H1 (cell line): ENCODE results near the gene NAXD. TPM values are rescaled to one million over a fixed set of nuclear protein-coding genes. Genes with fewer than 3 reads are reported as not detected.

Source experiments
- CTCF ChIA-PET: fragments of 300-600 bp; sonication (Branson Sonifier 250); formaldehyde crosslinking; loops from one replicate; lab custom pipeline; 2021; ENCODE audit not compliant: partially characterized antibody; lab: Charles Lee
- POLR2A ChIA-PET: fragments of 300-600 bp; sonication (Branson Sonifier 250); formaldehyde crosslinking; loops from one replicate; lab custom pipeline; 2021; ENCODE audit warnings: inconsistent platforms; ENCODE audit not compliant: partially characterized antibody; lab: Charles Lee
- DNase-seq, 2 experiments: peaks; one replicate each; pipeline versions ENCODE4 v3.0.0 to v3.0.0-alpha.2; 2010 to 2022; ENCODE audit warnings: low spot score in 2 of 2, low read depth in 1 of 2, mixed read lengths in 1 of 2
- FAIRE-seq: peaks from 2 replicates; lab custom pipeline; 2011; peaks lifted over from hg19 to GRCh38; lab: Jason Lieb, UNC
- H2AFZ ChIP-seq: 2 replicates; pipeline ENCODE4 v1.8.1; 2012; ENCODE audit warnings: low read length, inconsistent platforms
- H2AK5ac ChIP-seq: 2 replicates; pipeline ENCODE4 v1.6.1; 2013; ENCODE audit warnings: low read depth, low read length
- H2BK120ac ChIP-seq: replicated peaks from 2 replicates; pipeline ENCODE3; 2013; ENCODE audit warnings: low read depth, low read length, inconsistent platforms
- H2BK12ac ChIP-seq: 2 replicates; pipeline ENCODE4 v1.6.1; 2013; ENCODE audit warnings: low read depth, low read length
- H2BK15ac ChIP-seq: 2 replicates; pipeline ENCODE4 v1.6.1; 2013; ENCODE audit warnings: low read length
- H2BK20ac ChIP-seq: 2 replicates; pipeline ENCODE4 v1.6.1; 2013; ENCODE audit warnings: low read length
- H2BK5ac ChIP-seq: 2 replicates; pipeline ENCODE4 v1.6.1; 2013; ENCODE audit warnings: low read depth, low read length
- H3K14ac ChIP-seq: 2 replicates; pipeline ENCODE4 v1.6.1; 2013; ENCODE audit warnings: inconsistent platforms; ENCODE audit not compliant: insufficient read length
- H3K18ac ChIP-seq: 2 replicates; pipeline ENCODE4 v1.6.1; 2013; ENCODE audit warnings: low read length; ENCODE audit errors: extremely low read depth
- H3K23ac ChIP-seq: 2 replicates; pipeline ENCODE4 v1.6.1; 2013; ENCODE audit warnings: inconsistent platforms; ENCODE audit not compliant: insufficient read length
- H3K23me2 ChIP-seq: 2 replicates; pipeline ENCODE4 v1.6.1; 2013; ENCODE audit warnings: low read depth, low read length
- H3K27ac ChIP-seq: 2 replicates; pipeline ENCODE4 v1.6.1; 2011; ENCODE audit warnings: low read depth, low read length, inconsistent platforms
- H3K27me3 ChIP-seq, 4 experiments: replicated peaks in 1 of 4; 1 replicate in 1 of 4; 2 replicates in 3 of 4; pipeline versions ENCODE4 v1.6.1 to v1.8.1; 2011 to 2013; ENCODE audit warnings: low read length in 3 of 4, mild to moderate bottlenecking in 3 of 4, inconsistent platforms in 2 of 4, mixed read lengths in 2 of 4, moderate library complexity in 1 of 4; ENCODE audit not compliant: control insufficient read depth in 3 of 4, insufficient read depth in 3 of 4; ENCODE audit errors: extremely low read depth in 1 of 4
- H3K36me3 ChIP-seq, 4 experiments: 2 replicates each; pipeline versions ENCODE4 v1.6.1 to v1.8.1; 2011 to 2013; ENCODE audit warnings: mild to moderate bottlenecking in 4 of 4, low read length in 3 of 4, moderate library complexity in 2 of 4, control low read depth in 1 of 4, inconsistent platforms in 1 of 4; ENCODE audit not compliant: insufficient read depth in 4 of 4, control insufficient read depth in 2 of 4
- H3K4ac ChIP-seq: replicated peaks from 2 replicates; pipeline ENCODE3; 2013; ENCODE audit warnings: low read length, low read depth, mixed read lengths, inconsistent platforms; ENCODE audit not compliant: insufficient read length
- H3K4me1 ChIP-seq, 4 experiments: replicated peaks in 1 of 4; 1 replicate in 1 of 4; 2 replicates in 3 of 4; pipeline versions ENCODE4 v1.6.1 to v1.8.1; 2011 to 2013; ENCODE audit warnings: low read length in 3 of 4, inconsistent platforms in 2 of 4, mixed read lengths in 1 of 4; ENCODE audit not compliant: insufficient read depth in 4 of 4, control insufficient read depth in 3 of 4
- H3K4me2 ChIP-seq, 2 experiments: 2 replicates each; pipeline versions ENCODE4 v1.6.1 to v1.8.1; 2011 to 2013; ENCODE audit warnings: low read depth in 2 of 2, low read length in 2 of 2, control low read depth in 1 of 2, inconsistent platforms in 1 of 2, mild to moderate bottlenecking in 1 of 2; ENCODE audit not compliant: insufficient read depth in 1 of 2
- H3K4me3 ChIP-seq, 4 experiments: fragments of 200-600, 300-600 bp in 1 of 4; sonication (generic), shearing (Covaris generic), sonication (Bioruptor Twin) in 1 of 4; 2 replicates each; pipeline versions ENCODE4 v1.5.1 to v1.8.1; 2011 to 2016; ENCODE audit warnings: low read length in 4 of 4, low read depth in 3 of 4, control low read depth in 2 of 4, inconsistent platforms in 2 of 4, mild to moderate bottlenecking in 2 of 4, mixed read lengths in 1 of 4, moderate library complexity in 1 of 4; ENCODE audit not compliant: insufficient read depth in 2 of 4; ENCODE audit errors: extremely low read depth in 1 of 4
- H3K56ac ChIP-seq: replicated peaks from 2 replicates; pipeline ENCODE3; 2013; ENCODE audit warnings: low read depth, mild to moderate bottlenecking, mixed read lengths, low read length, inconsistent platforms; ENCODE audit not compliant: insufficient read length
- H3K79me1 ChIP-seq: 2 replicates; pipeline ENCODE4 v1.6.1; 2013; ENCODE audit warnings: low read depth, low read length, control low read depth
- H3K79me2 ChIP-seq, 2 experiments: 2 replicates each; pipeline versions ENCODE4 v1.6.1 to v1.8.1; 2012 to 2013; ENCODE audit warnings: low read length in 2 of 2, mild to moderate bottlenecking in 2 of 2, inconsistent platforms in 1 of 2; ENCODE audit not compliant: insufficient read depth in 2 of 2, control insufficient read depth in 1 of 2
- H3K9ac ChIP-seq, 4 experiments: replicated peaks in 1 of 4; 1 replicate in 1 of 4; 2 replicates in 3 of 4; pipeline versions ENCODE4 v1.6.1 to v1.8.1; 2011 to 2013; ENCODE audit warnings: low read depth in 3 of 4, low read length in 3 of 4, control low read depth in 2 of 4, mild to moderate bottlenecking in 2 of 4, moderate library complexity in 2 of 4, inconsistent platforms in 1 of 4; ENCODE audit errors: extremely low read depth in 1 of 4
- H3K9me3 ChIP-seq, 2 experiments: 2 replicates each; pipeline versions ENCODE4 v1.6.1 to v1.8.1; 2012 to 2013; ENCODE audit warnings: mild to moderate bottlenecking in 2 of 2, moderate library complexity in 2 of 2, control low read depth in 1 of 2, inconsistent platforms in 1 of 2, low read depth in 1 of 2, low read length in 1 of 2, mixed read lengths in 1 of 2; ENCODE audit not compliant: insufficient read depth in 2 of 2
- H4K20me1 ChIP-seq, 2 experiments: replicated peaks in 1 of 2; 2 replicates each; pipeline versions ENCODE3 to v1.8.1; 2011 to 2013; ENCODE audit warnings: inconsistent platforms in 2 of 2, low read length in 2 of 2, mild to moderate bottlenecking in 1 of 2; ENCODE audit not compliant: insufficient read depth in 2 of 2, control insufficient read depth in 1 of 2
- H4K5ac ChIP-seq: 2 replicates; pipeline ENCODE4 v1.6.1; 2013; ENCODE audit warnings: low read length, low read depth, mixed read lengths, inconsistent platforms; ENCODE audit not compliant: insufficient read length
- H4K8ac ChIP-seq: 2 replicates; pipeline ENCODE4 v1.8.0; 2013; ENCODE audit warnings: mild to moderate bottlenecking, moderate library complexity, low read length, inconsistent platforms; ENCODE audit not compliant: insufficient read depth; ENCODE audit errors: extremely low read depth
- H4K91ac ChIP-seq: replicated peaks from 2 replicates; pipeline ENCODE3; 2013; ENCODE audit warnings: low read length, mixed read lengths, inconsistent platforms; ENCODE audit not compliant: insufficient read length
- BACH1 ChIP-seq: IDR thresholded peaks from 2 replicates; pipeline ENCODE4 v1.6.1; 2012; ENCODE audit warnings: low read length, improper control_type of control experiment
- CHD1 ChIP-seq: IDR thresholded peaks from 2 replicates; pipeline ENCODE4 v1.6.1; 2012; ENCODE audit warnings: low read depth, low read length, improper control_type of control experiment
- CREB1 ChIP-seq: IDR thresholded peaks from 2 replicates; pipeline ENCODE4 v1.6.1; 2012; ENCODE audit warnings: inconsistent platforms
- GABPA ChIP-seq: IDR thresholded peaks from 2 replicates; pipeline ENCODE4 v1.6.1; 2011; ENCODE audit warnings: mild to moderate bottlenecking, low read length, moderate library complexity, borderline replicate concordance; ENCODE audit not compliant: insufficient read depth
- KDM4A ChIP-seq: IDR thresholded peaks from one replicate; pipeline ENCODE4 v1.7.1; 2012; ENCODE audit warnings: low read depth, mild to moderate bottlenecking, moderate library complexity, low read length, inconsistent platforms; ENCODE audit not compliant: severe bottlenecking
- SIN3A ChIP-seq, 2 experiments: IDR thresholded peaks in 1 of 2; conservative IDR thresholded peaks in 1 of 2; 2 replicates each; pipeline ENCODE4 v1.6.1; 2011 to 2012; ENCODE audit warnings: low read length in 2 of 2, improper control_type of control experiment in 1 of 2, low read depth in 1 of 2, mild to moderate bottlenecking in 1 of 2
- SIX5 ChIP-seq: IDR thresholded peaks from 2 replicates; pipeline ENCODE4 v1.6.1; 2011; ENCODE audit warnings: mild to moderate bottlenecking, low read depth, low read length
- TAF7 ChIP-seq: optimal IDR thresholded peaks from 2 replicates; pipeline ENCODE3; 2011; ENCODE audit warnings: low read depth, mild to moderate bottlenecking, inconsistent platforms, low read length, moderate library complexity, borderline replicate concordance
- TCF12 ChIP-seq: IDR thresholded peaks from 2 replicates; pipeline ENCODE4 v1.6.1; 2011; ENCODE audit warnings: low read depth, mild to moderate bottlenecking, low read length
- YY1 ChIP-seq: IDR thresholded peaks from 2 replicates; pipeline ENCODE4 v1.6.1; 2011; ENCODE audit warnings: low read depth, mild to moderate bottlenecking, low read length
- WGBS, 2 experiments: shearing (Covaris generic) in 1 of 2; methylation state at CpG; one replicate each; pipeline versions ENCODE4 v1.1.6 to v1.1.7; 2013 to 2015; ENCODE audit warnings: low lambda C conversion rate in 2 of 2, mixed read lengths in 2 of 2, inconsistent platforms in 1 of 2, low coverage in 1 of 2, missing lambda C conversion rate in 1 of 2; ENCODE audit not compliant: insufficient replicate concordance in 2 of 2, insufficient coverage in 1 of 2, insufficient read length in 1 of 2; ENCODE audit errors: extremely low coverage in 1 of 2, missing lambda C conversion rate in 1 of 2; 5-methylcytosine and 5-hydroxymethylcytosine counted together
- polyA plus RNA-seq, 7 experiments: library from polyadenylated mRNA; depleted of rRNA in 3 of 7; stranded (reverse) in 5 of 7; unstranded in 2 of 7; fragments of >200 nt in 5 of 7; fragments of 200-250 nt in 2 of 7; gene quantifications; 1 replicate in 5 of 7; 2 replicates in 1 of 7; 4 replicates in 1 of 7; pipeline versions ENCODE4 v1.2.1 to v1.2.3, GENCODE V29; 2011 to 2013; ENCODE audit warnings: missing spikeins in 2 of 7, mixed read lengths in 2 of 7
- total RNA-seq: library from RNA; stranded (reverse); fragmentation: NEBNext Ultra II Directional; extraction: Animal tissue kit (Norgen Biotek cat#: 25700); gene quantifications from 2 replicates; pipeline ENCODE4 v1.2.1, GENCODE V29; 2021
- TF ChIP-seq, protein P1 (sequence below): IDR thresholded peaks from 2 replicates; pipeline ENCODE4 v1.6.1; 2012; ENCODE audit warnings: inconsistent platforms

NAXD gene
- total and polyA plus RNA-seq, 2 of the 8 experiments (the other 6 are each of a cell fraction or from before 2014, with no cell fraction given), result 25.4 to 35.5 TPM

DNA sequence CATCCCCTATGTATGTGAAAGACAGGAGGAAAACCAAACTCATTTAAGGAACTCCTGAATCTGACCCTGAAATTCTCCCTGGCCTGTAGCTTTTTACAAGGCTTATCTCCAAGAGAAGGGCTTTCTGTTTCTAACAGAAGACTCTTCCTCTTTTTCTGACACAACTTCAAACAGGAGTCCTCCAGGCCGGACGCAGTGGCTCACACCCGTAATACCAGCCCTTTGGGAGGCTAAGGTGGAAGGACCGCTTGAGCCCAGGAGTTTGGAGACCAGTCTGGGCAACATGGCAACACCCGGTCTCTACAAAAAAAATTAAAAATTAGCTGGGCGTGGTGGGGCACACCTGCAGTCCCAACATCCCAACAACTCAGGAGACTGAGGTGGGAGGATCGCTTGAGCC, 48.7 kb downstream of the NAXD start:
- Histone ChIP-seq H3K27ac (no peak overlapping the region), H3K56ac (no peak overlapping the region), H3K4ac (no peak overlapping the region), H2BK120ac (no peak overlapping the region), H3K9ac (no peak overlapping the region), H3K14ac (no peak overlapping the region), H3K9me3 (peaks cover 11 to 19% of the 10 kb centered on the region in 2 experiments), H3K4me3 (no peak overlapping the region), H3K23me2 (no peaks in the 10 kb centered on the region), H4K8ac (no peak overlapping the region), H3K79me2 (no peaks in the 10 kb centered on the region), H3K4me2 (no peak overlapping the region), H2BK12ac (no peak overlapping the region), H3K27me3 (no peaks in the 10 kb centered on the region), H2AFZ (no peak overlapping the region), H3K18ac (no peak overlapping the region), H2BK5ac (no peak overlapping the region), H2BK20ac (no peak overlapping the region), H2BK15ac (no peak overlapping the region), H3K23ac (no peak overlapping the region), H3K36me3 (peaks cover 0 to 53% (median 26%) of the 10 kb centered on the region in 4 experiments; a peak in 5 of 8 replicates), H4K91ac (no peak overlapping the region), H2AK5ac (no peak overlapping the region), H4K5ac (no peak overlapping the region), H3K79me1 (no peaks in the 10 kb centered on the region), H3K4me1 (no peaks in the 10 kb centered on the region; a peak in 1 of 7 replicates), H4K20me1 (no peaks in the 10 kb centered on the region)
- WGBS, 2 experiments, result 87% methylated on average over 7 of the region's 7 CpGs; no CpG with 5 or more reads in 1 of the 2 experiments
- DNase-seq, result no peak
- TF ChIP-seq TAF7 (no peak), GABPA (no peak), KDM4A (no peak), CHD1 (no peak), TCF12 (no peak), SIN3A (conservative IDR thresholded peaks at IDR 0.05 in 1 of 2, IDR thresholded peaks at IDR 0.05 in 1 of 2; ENCODE audit: low read depth in 1 of 2, low read length in 2 of 2) (no peak), YY1 (no peak), SIX5 (no peak), CREB1 (no peak), BACH1 (no peak)
- TF ChIP-seq, protein P1, sequence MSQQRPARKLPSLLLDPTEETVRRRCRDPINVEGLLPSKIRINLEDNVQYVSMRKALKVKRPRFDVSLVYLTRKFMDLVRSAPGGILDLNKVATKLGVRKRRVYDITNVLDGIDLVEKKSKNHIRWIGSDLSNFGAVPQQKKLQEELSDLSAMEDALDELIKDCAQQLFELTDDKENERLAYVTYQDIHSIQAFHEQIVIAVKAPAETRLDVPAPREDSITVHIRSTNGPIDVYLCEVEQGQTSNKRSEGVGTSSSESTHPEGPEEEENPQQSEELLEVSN, result no peak
- FAIRE-seq, result no peak
- POLR2A ChIA-PET, result interaction anchor here (0.8 to 1.0 kb wide), 2 partner anchors 17 to 18 kb away, joined by 3 read pairs; no protein-coding TSS in a partner anchor
- CTCF ChIA-PET, result interaction anchor here (0.9 to 2.4 kb wide), 6 partner anchors 13 to 148 kb away, joined by 3 to 8 read pairs (median 4); no protein-coding TSS in a partner anchor
